ENCODE data around the gene MRPL48. TPM values are rescaled to one million over a fixed set of nuclear protein-coding genes. Genes with fewer than 3 reads are reported as not detected.

Gene MRPL48
- total RNA-seq, 2 donors from 2014 or later: 44.4 to 49.8 TPM

GRCh38 chr11:73838443-73839122 lies 50.9 kb downstream of the MRPL48 start:
- no peak for TF ChIP-seq CTCF (IDR thresholded peaks at IDR 0.05)
- H3K36me3 ChIP-seq: no peaks in the 10 kb centered on the region
- no peak overlapping the region for H3K4me3 ChIP-seq
- no peak for DNase-seq
- H3K9ac ChIP-seq (ENCODE audit: low read depth in 2 of 2, low read length in 2 of 2): no peak overlapping the region
- no peaks in the 10 kb centered on the region for H3K27me3 ChIP-seq
- no peak overlapping the region for H3K27ac ChIP-seq
- intact Hi-C loops (cut with DNase I): no loop called here
- no peaks in the 10 kb centered on the region for H3K9me3 ChIP-seq
- H3K4me1 ChIP-seq: no peaks in the 10 kb centered on the region

GRCh38 chr11:73839123-73839457 lies 51.4 kb downstream of the MRPL48 start:
- Histone ChIP-seq H3K4me3 (no peak overlapping the region), H3K9ac (ENCODE audit: low read depth in 2 of 2, low read length in 2 of 2) (no peak overlapping the region), H3K27ac (no peak overlapping the region), H3K4me1 (no peaks in the 10 kb centered on the region), H3K9me3 (no peaks in the 10 kb centered on the region), H3K36me3 (peaks cover 4% of the 10 kb centered on the region), H3K27me3 (no peaks in the 10 kb centered on the region)
- TF ChIP-seq CTCF (IDR thresholded peaks at IDR 0.05): no peak
- intact Hi-C loops (cut with DNase I): no loop called here
- DNase-seq: no peak

- Histone ChIP-seq H3K9me3 (no peaks in the 10 kb centered on the region), H3K9ac (ENCODE audit: low read depth in 2 of 2, low read length in 2 of 2) (no peak overlapping the region), H3K4me3 (no peak overlapping the region), H3K27ac (no peak overlapping the region), H3K36me3 (no peaks in the 10 kb centered on the region), H3K27me3 (no peaks in the 10 kb centered on the region), H3K4me1 (no peaks in the 10 kb centered on the region)
- DNase-seq: no peak
- intact Hi-C loops (cut with DNase I): no loop called here
- TF ChIP-seq CTCF (IDR thresholded peaks at IDR 0.05): no peak
Measured at GRCh38 chr11:73851046-73851764, 63.5 kb downstream of the MRPL48 start.

GRCh38 chr11:73852049-73852448 lies 64.4 kb downstream of the MRPL48 start:
- Histone ChIP-seq H3K4me3 (no peak overlapping the region), H3K9me3 (no peaks in the 10 kb centered on the region), H3K4me1 (no peaks in the 10 kb centered on the region), H3K27ac (no peak overlapping the region), H3K9ac (ENCODE audit: low read depth in 2 of 2, low read length in 2 of 2) (no peak overlapping the region), H3K27me3 (no peaks in the 10 kb centered on the region), H3K36me3 (no peaks in the 10 kb centered on the region)
- DNase-seq: no peak
- no peak for TF ChIP-seq CTCF (IDR thresholded peaks at IDR 0.05)
- intact Hi-C loops (cut with DNase I): no loop called here

GRCh38 chr11:73854680-73855079 lies 67.0 kb downstream of the MRPL48 start:
- no peak overlapping the region for H3K9ac ChIP-seq (ENCODE audit: low read depth in 2 of 2, low read length in 2 of 2)
- no peak for DNase-seq
- no peaks in the 10 kb centered on the region for H3K36me3 ChIP-seq
- no peak overlapping the region for H3K4me3 ChIP-seq
- H3K27me3 ChIP-seq: no peaks in the 10 kb centered on the region
- no peak overlapping the region for H3K27ac ChIP-seq
- no peaks in the 10 kb centered on the region for H3K9me3 ChIP-seq
- H3K4me1 ChIP-seq: no peaks in the 10 kb centered on the region
- intact Hi-C loops (cut with DNase I): no loop called here
- TF ChIP-seq CTCF (IDR thresholded peaks at IDR 0.05): no peak
